ENCODE data around the gene YJU2. TPM values are rescaled to one million over a fixed set of nuclear protein-coding genes. Genes with fewer than 3 reads are reported as not detected.

Gene YJU2
- total RNA-seq, 1 donor from 2014 or later, result 22.1 TPM

DNA sequence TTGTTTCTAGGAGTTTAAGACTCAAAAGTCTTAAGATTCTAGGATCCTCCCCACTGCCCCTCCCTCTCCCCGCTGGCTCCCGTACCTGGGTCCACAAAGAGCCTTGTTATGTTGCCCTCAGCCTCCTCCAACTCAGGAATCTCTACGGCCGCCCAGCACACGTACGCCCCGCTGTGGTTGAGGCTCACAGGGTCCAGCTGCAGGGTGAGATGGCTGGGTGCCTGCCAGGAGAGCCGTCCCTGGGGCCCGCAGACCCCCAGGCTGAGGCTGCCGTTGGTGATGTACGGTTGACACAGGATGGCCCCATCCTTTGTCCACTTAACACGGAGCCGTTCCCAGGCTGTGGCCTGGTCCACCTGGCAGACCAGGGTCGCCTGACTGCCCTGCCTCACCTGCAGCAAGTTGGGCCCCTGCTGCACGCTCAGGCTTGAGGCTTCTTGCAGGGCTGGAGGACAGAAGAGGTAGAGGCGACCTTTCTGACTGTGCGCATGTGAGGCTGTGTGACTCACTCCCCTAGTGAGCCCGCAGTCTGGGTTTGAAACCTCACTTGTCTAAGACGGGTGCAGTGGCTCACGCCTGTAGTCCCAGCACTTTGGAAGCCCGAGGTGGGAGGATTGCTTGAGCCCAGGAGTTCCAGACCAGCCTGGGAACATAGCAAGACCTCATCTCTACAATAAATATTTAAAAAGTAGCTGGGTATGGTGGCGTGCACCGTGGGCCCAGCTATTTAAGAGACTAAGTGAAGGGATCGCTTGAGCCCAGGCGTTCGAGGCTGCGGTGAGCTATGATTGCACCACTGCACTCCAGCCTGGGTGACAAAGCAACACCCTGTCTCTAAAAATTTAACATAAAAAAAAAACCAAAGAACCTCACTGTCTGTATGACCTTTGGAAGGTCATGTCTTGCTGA is 51.3 kb downstream of the YJU2 start:
- H3K4me3 Mint-ChIP-seq, result no peak overlapping the region
- H3K36me3 Mint-ChIP-seq, result no peaks in the 10 kb centered on the region
- DNase-seq (ENCODE audit: low spot score in 2 of 2, unreplicated experiment in 2 of 2), result no peak
- H3K27ac Mint-ChIP-seq, result no peak overlapping the region
- TF ChIP-seq, protein P1, sequence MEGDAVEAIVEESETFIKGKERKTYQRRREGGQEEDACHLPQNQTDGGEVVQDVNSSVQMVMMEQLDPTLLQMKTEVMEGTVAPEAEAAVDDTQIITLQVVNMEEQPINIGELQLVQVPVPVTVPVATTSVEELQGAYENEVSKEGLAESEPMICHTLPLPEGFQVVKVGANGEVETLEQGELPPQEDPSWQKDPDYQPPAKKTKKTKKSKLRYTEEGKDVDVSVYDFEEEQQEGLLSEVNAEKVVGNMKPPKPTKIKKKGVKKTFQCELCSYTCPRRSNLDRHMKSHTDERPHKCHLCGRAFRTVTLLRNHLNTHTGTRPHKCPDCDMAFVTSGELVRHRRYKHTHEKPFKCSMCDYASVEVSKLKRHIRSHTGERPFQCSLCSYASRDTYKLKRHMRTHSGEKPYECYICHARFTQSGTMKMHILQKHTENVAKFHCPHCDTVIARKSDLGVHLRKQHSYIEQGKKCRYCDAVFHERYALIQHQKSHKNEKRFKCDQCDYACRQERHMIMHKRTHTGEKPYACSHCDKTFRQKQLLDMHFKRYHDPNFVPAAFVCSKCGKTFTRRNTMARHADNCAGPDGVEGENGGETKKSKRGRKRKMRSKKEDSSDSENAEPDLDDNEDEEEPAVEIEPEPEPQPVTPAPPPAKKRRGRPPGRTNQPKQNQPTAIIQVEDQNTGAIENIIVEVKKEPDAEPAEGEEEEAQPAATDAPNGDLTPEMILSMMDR (IDR thresholded peaks at IDR 0.05; ENCODE audit: unreplicated experiment), result no peak
- H3K9me3 Mint-ChIP-seq, result no peaks in the 10 kb centered on the region
- H3K4me1 Mint-ChIP-seq, result peaks cover 6% of the 10 kb centered on the region
- H3K27me3 Mint-ChIP-seq (ENCODE audit: low read depth), result no peaks in the 10 kb centered on the region

- H3K27me3 Mint-ChIP-seq (ENCODE audit: low read depth), result no peaks in the 10 kb centered on the region
- H3K4me3 Mint-ChIP-seq, result no peak overlapping the region
Observed at GRCh38 chr19:4298810-4299550, 52.1 kb downstream of the YJU2 start.

GRCh38 chr19:4300589-4300988 is 53.7 kb downstream of the YJU2 start:
- no peaks in the 10 kb centered on the region for H3K27me3 Mint-ChIP-seq (ENCODE audit: low read depth)
- H3K4me3 Mint-ChIP-seq, result no peak overlapping the region
- H3K9me3 Mint-ChIP-seq, result no peaks in the 10 kb centered on the region
- H3K27ac Mint-ChIP-seq, result no peak overlapping the region
- TF ChIP-seq, protein P1 (IDR thresholded peaks at IDR 0.05; ENCODE audit: unreplicated experiment), result no peak
- H3K36me3 Mint-ChIP-seq, result no peaks in the 10 kb centered on the region
- no peak for DNase-seq (ENCODE audit: low spot score in 2 of 2, unreplicated experiment in 2 of 2)
- peaks cover 6% of the 10 kb centered on the region for H3K4me1 Mint-ChIP-seq

More at GRCh38 chr19:4298810-4299550, 52.1 kb downstream of the YJU2 start:
- H3K4me1 Mint-ChIP-seq, result peaks cover 6% of the 10 kb centered on the region
- H3K36me3 Mint-ChIP-seq, result no peaks in the 10 kb centered on the region
- H3K9me3 Mint-ChIP-seq, result no peaks in the 10 kb centered on the region
- DNase-seq (ENCODE audit: low spot score in 2 of 2, unreplicated experiment in 2 of 2), result no peak
- TF ChIP-seq, protein P1 (IDR thresholded peaks at IDR 0.05; ENCODE audit: unreplicated experiment), result no peak
- H3K27ac Mint-ChIP-seq, result no peak overlapping the region

DNA sequence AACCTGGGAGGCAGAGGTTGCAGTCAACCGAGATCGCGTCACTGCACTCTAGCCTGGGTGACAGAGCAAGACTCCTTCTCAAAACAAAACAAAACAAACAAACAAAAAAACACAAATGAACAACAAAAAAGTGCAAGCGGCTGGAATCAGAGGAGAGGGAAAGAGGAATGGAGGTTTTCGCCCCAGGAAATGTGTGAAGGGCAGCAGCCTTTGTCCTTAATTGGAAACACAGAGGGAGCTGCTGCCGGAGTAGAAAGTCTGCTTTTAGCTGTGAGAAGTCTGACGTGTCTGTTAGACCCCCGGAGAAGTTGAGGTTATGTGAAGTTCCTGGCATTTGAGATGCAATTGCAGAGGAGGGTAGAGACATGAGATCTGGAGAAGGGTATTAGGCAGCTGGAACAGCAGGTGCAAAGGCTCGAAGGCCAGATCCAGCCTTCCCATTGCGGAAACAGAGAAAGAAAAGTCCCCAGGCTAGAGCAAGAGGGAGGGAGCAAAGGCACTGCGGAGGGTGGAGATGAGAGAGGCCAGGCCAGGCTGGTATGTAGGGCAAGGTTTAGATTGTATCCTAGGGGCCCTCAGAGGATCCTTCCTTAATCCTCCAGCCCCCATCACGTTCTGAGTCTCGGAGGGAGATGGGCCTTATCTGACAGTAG is 54.8 kb downstream of the YJU2 start:
- Mint-ChIP-seq H3K27me3 (ENCODE audit: low read depth) (no peaks in the 10 kb centered on the region), H3K36me3 (peaks cover 2% of the 10 kb centered on the region), H3K27ac (no peak overlapping the region), H3K9me3 (no peaks in the 10 kb centered on the region), H3K4me3 (no peak overlapping the region), H3K4me1 (peaks cover 6% of the 10 kb centered on the region)
- DNase-seq (ENCODE audit: low spot score in 2 of 2, unreplicated experiment in 2 of 2), result no peak
- TF ChIP-seq, protein P1 (IDR thresholded peaks at IDR 0.05; ENCODE audit: unreplicated experiment), result no peak

- Mint-ChIP-seq H3K27ac (no peak within 1 kb of the TSS), H3K27me3 (ENCODE audit: low read depth) (no peaks in the 10 kb centered on the region), H3K4me3 (no peak within 1 kb of the TSS), H3K9me3 (no peaks in the 10 kb centered on the region), H3K36me3 (peaks cover 3% of the 10 kb centered on the region), H3K4me1 (peaks cover 6% of the 10 kb centered on the region)
- TF ChIP-seq, protein P1 (IDR thresholded peaks at IDR 0.05; ENCODE audit: unreplicated experiment), result no peak
- no peak for DNase-seq (ENCODE audit: low spot score in 2 of 2, unreplicated experiment in 2 of 2)
Observed at GRCh38 chr19:4302243-4302640, 55.4 kb downstream of the YJU2 start, which contains the start of gene TMIGD2. Gene TMIGD2, minus strand, starts transcription at chr19:4302389. Its CDS starts 4 bp downstream, at chr19:4302385.
